WERI-Rb-1 (cell line): Measurements from ENCODE around the gene MRPS11.

ENCODE experiments used
- DNase-seq: peaks from one replicate; pipeline ENCODE4 v3.0.0-alpha.2; 2020
- H3K27ac ChIP-seq: fragments of 250-450 bp; sonication (Bioruptor Pico); 2 replicates; pipeline ENCODE4 v1.5.1; 2020; ENCODE audit warnings: mild to moderate bottlenecking, moderate library complexity
- H3K27me3 ChIP-seq: fragments of 250-450 bp; sonication (Bioruptor Pico); 2 replicates; pipeline ENCODE4 v1.5.1; 2021; ENCODE audit warnings: mild to moderate bottlenecking, low read depth, moderate library complexity; ENCODE audit not compliant: insufficient read depth, severe bottlenecking
- H3K36me3 ChIP-seq: fragments of 250-450 bp; sonication (Bioruptor Pico); 2 replicates; pipeline ENCODE4 v1.5.1; 2020; ENCODE audit warnings: mild to moderate bottlenecking, moderate library complexity
- H3K4me3 ChIP-seq: 2 replicates; pipeline ENCODE4 v1.5.1; 2011; ENCODE audit warnings: low read depth, mild to moderate bottlenecking, control low read depth, low read length
- H3K9me3 ChIP-seq: fragments of 250-450 bp; sonication (Bioruptor Pico); 2 replicates; pipeline ENCODE4 v1.5.1; 2021; ENCODE audit warnings: mild to moderate bottlenecking, moderate library complexity; ENCODE audit not compliant: severe bottlenecking
- CTCF ChIP-seq: IDR thresholded peaks from 2 replicates; pipeline ENCODE4 v1.5.1; 2011; ENCODE audit warnings: low read depth, mild to moderate bottlenecking, control low read depth, inconsistent platforms, low read length

MRPS11 gene

DNA sequence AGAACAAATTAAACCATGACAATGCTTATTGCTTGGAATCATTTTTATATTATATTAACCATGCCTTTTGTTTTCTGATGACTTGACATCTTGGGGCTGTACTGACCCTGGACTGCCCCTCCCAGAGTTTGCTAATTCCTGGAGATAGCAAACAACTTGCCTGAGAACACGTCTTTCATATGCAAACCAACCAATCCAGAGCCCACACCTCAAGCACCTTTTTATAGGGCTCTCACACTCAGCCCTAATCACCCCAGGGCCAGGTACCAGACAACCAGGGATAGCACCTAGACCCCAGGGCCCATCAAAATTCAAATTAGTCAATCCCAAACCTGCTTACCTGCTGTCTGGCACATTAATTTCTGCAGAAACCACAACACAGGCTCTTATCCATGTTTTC, 36.9 kb downstream of the MRPS11 start:
- H3K27me3 ChIP-seq = no peaks in the 10 kb centered on the region
- H3K27ac ChIP-seq = no peak overlapping the region
- H3K9me3 ChIP-seq = peaks cover 5% of the 10 kb centered on the region
- 0 out of 2 replicates have a peak, but pooled peaks cover 5% of the 10 kb centered on the region for H3K36me3 ChIP-seq
- H3K4me3 ChIP-seq = no peak overlapping the region
- TF ChIP-seq CTCF = no peak
- no peak for DNase-seq

GRCh38 chr15:88505721-88506120, 38.2 kb downstream of the MRPS11 start:
- Histone ChIP-seq H3K27ac (no peak overlapping the region), H3K4me3 (no peak overlapping the region), H3K27me3 (no peaks in the 10 kb centered on the region), H3K36me3 (peaks cover 5% of the 10 kb centered on the region; the same call in 1 of the 2 replicates), H3K9me3 (peaks cover 5% of the 10 kb centered on the region)
- no peak for TF ChIP-seq CTCF
- DNase-seq = no peak

- TF ChIP-seq CTCF = no peak
- Histone ChIP-seq H3K27me3 (no peaks in the 10 kb centered on the region), H3K27ac (no peak overlapping the region), H3K9me3 (peaks cover 5% of the 10 kb centered on the region), H3K4me3 (no peak overlapping the region), H3K36me3 (peaks cover 7% of the 10 kb centered on the region; the same call in 1 of the 2 replicates)
- no peak for DNase-seq
These were observed 39.1 kb downstream of the MRPS11 start for GRCh38 chr15:88506628-88507027.

DNA sequence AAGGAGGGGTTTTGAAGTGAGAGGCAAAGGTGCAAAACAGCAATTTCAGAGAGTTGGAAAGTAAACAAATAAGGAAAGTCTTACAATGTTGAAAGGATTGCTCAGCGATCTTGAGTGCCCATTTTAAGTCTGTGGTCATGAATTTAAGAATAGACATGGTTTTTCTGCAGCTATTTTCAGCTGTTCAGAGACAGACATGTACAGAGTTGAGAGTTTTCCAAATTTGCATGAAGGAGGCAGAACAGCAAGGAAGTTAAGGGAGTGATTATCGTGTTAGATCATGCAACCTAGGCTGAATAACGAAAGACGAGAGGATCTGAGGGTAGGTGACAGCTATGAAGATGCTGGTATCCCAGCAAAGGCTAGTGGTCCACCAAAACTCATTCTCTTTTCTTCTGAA, 41.8 kb downstream of the MRPS11 start:
- H3K27me3 ChIP-seq = no peaks in the 10 kb centered on the region
- peaks cover 5% of the 10 kb centered on the region for H3K9me3 ChIP-seq
- no peak overlapping the region for H3K4me3 ChIP-seq
- H3K27ac ChIP-seq = no peak overlapping the region
- no peak for DNase-seq
- no peak for TF ChIP-seq CTCF
- peaks cover 12% of the 10 kb centered on the region; the same call in 1 of the 2 replicates for H3K36me3 ChIP-seq

GRCh38 chr15:88509964-88510363, 42.5 kb downstream of the MRPS11 start:
- peak overlapping the region; percentile 11; the same call in 1 of the 2 replicates for H3K27ac ChIP-seq
- no peaks in the 10 kb centered on the region for H3K27me3 ChIP-seq
- H3K36me3 ChIP-seq = peaks cover 12% of the 10 kb centered on the region; the same call in 1 of the 2 replicates
- no peak for DNase-seq
- H3K4me3 ChIP-seq = no peak overlapping the region
- H3K9me3 ChIP-seq = peaks cover 5% of the 10 kb centered on the region
- TF ChIP-seq CTCF = no peak

DNA sequence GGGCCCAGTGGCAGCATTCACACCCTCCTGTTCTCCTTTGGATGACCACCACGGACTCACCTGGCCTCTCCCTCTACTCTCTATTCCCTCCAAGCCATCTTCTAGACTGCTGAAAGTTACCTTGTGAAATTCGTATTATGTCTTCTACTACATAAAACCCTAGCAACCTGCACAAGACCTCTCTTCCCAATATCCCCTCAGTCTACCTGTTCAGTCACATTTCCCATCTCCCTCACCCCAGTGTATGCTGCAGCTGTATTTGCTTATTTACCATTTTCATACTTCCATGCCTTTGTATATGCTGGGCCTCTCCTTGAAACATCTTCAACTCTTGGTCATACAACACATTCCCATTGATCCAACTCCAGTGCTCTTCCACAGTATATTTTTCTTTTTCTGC, 43.7 kb downstream of the MRPS11 start:
- no peak for TF ChIP-seq CTCF
- no peak for DNase-seq
- no peak overlapping the region for H3K27ac ChIP-seq
- H3K27me3 ChIP-seq = no peaks in the 10 kb centered on the region
- H3K36me3 ChIP-seq = peaks cover 10% of the 10 kb centered on the region; the same call in 1 of the 2 replicates
- peaks cover 5% of the 10 kb centered on the region for H3K9me3 ChIP-seq
- H3K4me3 ChIP-seq = no peak overlapping the region
